ENCODE results near the gene UNC13D. TPM values are rescaled to one million over a fixed set of nuclear protein-coding genes. Genes with fewer than 3 reads are reported as not detected.

Gene UNC13D
- polyA plus RNA-seq, 1 experiment, result 0.16 TPM

GRCh38 chr17:75803883-75804282 lies 40.3 kb downstream of the UNC13D start:
- H3K27ac ChIP-seq (ENCODE audit: low read depth, low read length), result no peak overlapping the region
- CTCF ChIA-PET, result interaction anchor here (0.7 to 1.0 kb wide), 2 partner anchors 44 to 54 kb away, joined by 3 to 4 read pairs; no protein-coding TSS in a partner anchor
- H3K27me3 ChIP-seq (ENCODE audit: control insufficient read depth, insufficient read depth, low read length), result no peaks in the 10 kb centered on the region
- H3K9me3 ChIP-seq (ENCODE audit: control insufficient read depth, insufficient read depth, low read length), result no peaks in the 10 kb centered on the region
- no peak for TF ChIP-seq CTCF (IDR thresholded peaks at IDR 0.05; ENCODE audit: low read depth, low read length)
- H3K4me3 ChIP-seq (ENCODE audit: low read depth, low read length), result no peak overlapping the region
- POLR2A ChIA-PET, result interaction anchor here (0.7 kb wide), 1 partner anchor 24 kb away, joined by 4 read pairs; no protein-coding TSS in a partner anchor
- DNase-seq (ENCODE audit: low read depth, low spot score), result no peak

DNA sequence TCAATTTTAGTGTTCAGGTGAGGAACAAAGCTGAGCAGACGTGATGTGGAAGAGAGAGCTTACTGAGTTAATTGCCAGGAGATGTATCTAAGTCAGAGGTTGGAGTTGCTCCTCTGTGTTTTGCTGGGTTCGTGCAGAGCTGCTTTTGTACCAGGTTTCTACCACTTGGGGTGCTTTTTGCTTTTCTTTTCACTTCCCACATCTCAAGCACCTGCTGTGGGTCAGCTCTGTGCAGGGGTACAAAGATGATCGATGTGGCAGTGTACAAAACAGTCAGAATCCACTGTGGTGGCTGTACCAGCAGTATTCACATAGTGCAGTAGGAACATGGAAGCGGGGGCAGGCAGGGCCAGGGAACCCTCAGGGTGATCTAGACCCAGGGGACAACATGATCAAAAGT lies 44.8 kb downstream of the UNC13D start:
- H3K4me3 ChIP-seq (ENCODE audit: low read depth, low read length), result no peak overlapping the region
- POLR2A ChIA-PET, result interaction anchor here (0.6 kb wide), 1 partner anchor 12 kb away, joined by 4 read pairs; no protein-coding TSS in a partner anchor

GRCh38 chr17:75795820-75796607 lies 48.2 kb downstream of the UNC13D start:
- Histone ChIP-seq H3K9me3 (ENCODE audit: control insufficient read depth, insufficient read depth, low read length) (no peaks in the 10 kb centered on the region), H3K27ac (ENCODE audit: low read depth, low read length) (no peak overlapping the region), H3K4me3 (ENCODE audit: low read depth, low read length) (no peak overlapping the region), H3K27me3 (ENCODE audit: control insufficient read depth, insufficient read depth, low read length) (no peaks in the 10 kb centered on the region)
- CTCF ChIA-PET, result interaction anchor here (1.2 to 1.9 kb wide), 2 partner anchors 48 to 52 kb away, joined by 4 read pairs; no protein-coding TSS in a partner anchor
- POLR2A ChIA-PET, result interaction anchor here (0.6 to 2.6 kb wide), 2 partner anchors 16 to 1297 kb away, joined by 3 to 31 read pairs; a partner anchor contains a TSS
- no peak for DNase-seq (ENCODE audit: low read depth, low spot score)
- no peak for TF ChIP-seq CTCF (IDR thresholded peaks at IDR 0.05; ENCODE audit: low read depth, low read length)

More for the DNA sequence above, 44.8 kb downstream of the UNC13D start:
- CTCF ChIA-PET, result interaction anchor here (1.5 kb wide), 1 partner anchor 16 kb away, joined by 3 read pairs; no protein-coding TSS in a partner anchor
- no peaks in the 10 kb centered on the region for H3K9me3 ChIP-seq (ENCODE audit: control insufficient read depth, insufficient read depth, low read length)
- no peak overlapping the region for H3K27ac ChIP-seq (ENCODE audit: low read depth, low read length)
- H3K27me3 ChIP-seq (ENCODE audit: control insufficient read depth, insufficient read depth, low read length), result no peaks in the 10 kb centered on the region
- no peak for DNase-seq (ENCODE audit: low read depth, low spot score)
- no peak for TF ChIP-seq CTCF (IDR thresholded peaks at IDR 0.05; ENCODE audit: low read depth, low read length)

DNA sequence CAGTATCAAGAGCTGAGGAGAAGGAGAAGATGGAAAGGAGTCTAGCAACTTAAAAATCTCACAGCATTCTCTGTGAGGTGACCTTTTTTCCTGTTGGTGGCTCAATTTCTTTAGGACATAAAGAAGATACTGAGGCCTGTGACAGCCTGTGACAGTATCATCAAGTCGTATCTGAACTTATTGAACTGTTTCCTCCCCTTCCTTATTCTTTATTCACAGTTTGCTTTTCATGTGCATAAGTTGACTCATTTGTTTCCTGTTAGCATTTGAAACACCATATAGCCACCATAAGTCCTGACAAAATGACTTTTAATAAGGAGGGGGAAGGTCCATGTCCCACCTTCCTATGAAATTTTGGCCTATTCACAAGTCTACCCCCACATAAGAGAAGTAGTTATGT lies 50.7 kb downstream of the UNC13D start:
- Histone ChIP-seq H3K9me3 (ENCODE audit: control insufficient read depth, insufficient read depth, low read length) (no peaks in the 10 kb centered on the region), H3K27me3 (ENCODE audit: control insufficient read depth, insufficient read depth, low read length) (no peaks in the 10 kb centered on the region), H3K27ac (ENCODE audit: low read depth, low read length) (no peak overlapping the region), H3K4me3 (ENCODE audit: low read depth, low read length) (no peak overlapping the region)
- DNase-seq (ENCODE audit: low read depth, low spot score), result no peak
- ChIA-PET CTCF (interaction anchor here (1.0 kb wide), 1 partner anchor 11 kb away, joined by 3 read pairs; no protein-coding TSS in a partner anchor), POLR2A (interaction anchor here (1.8 kb wide), 1 partner anchor 13 kb away, joined by 5 read pairs; no protein-coding TSS in a partner anchor)
- TF ChIP-seq CTCF (IDR thresholded peaks at IDR 0.05; ENCODE audit: low read depth, low read length), result no peak

GRCh38 chr17:75791254-75791653 lies 53.0 kb downstream of the UNC13D start:
- ChIA-PET POLR2A (interaction anchor here (2.3 kb wide), 1 partner anchor 11 kb away, joined by 11 read pairs; no protein-coding TSS in a partner anchor), CTCF (interaction anchor here (0.6 to 1.9 kb wide), 5 partner anchors 8 to 222 kb away, joined by 3 to 13 read pairs (median 4); no protein-coding TSS in a partner anchor)
- no peaks in the 10 kb centered on the region for H3K27me3 ChIP-seq (ENCODE audit: control insufficient read depth, insufficient read depth, low read length)
- DNase-seq (ENCODE audit: low read depth, low spot score), result no peak
- no peak overlapping the region for H3K4me3 ChIP-seq (ENCODE audit: low read depth, low read length)
- no peak overlapping the region for H3K27ac ChIP-seq (ENCODE audit: low read depth, low read length)
- no peak for TF ChIP-seq CTCF (IDR thresholded peaks at IDR 0.05; ENCODE audit: low read depth, low read length)
- H3K9me3 ChIP-seq (ENCODE audit: control insufficient read depth, insufficient read depth, low read length), result no peaks in the 10 kb centered on the region
